ENCODE measurements around the gene BCL6. TPM values are rescaled to one million over a fixed set of nuclear protein-coding genes. Genes with fewer than 3 reads are reported as not detected.

The BCL6 gene
- total and polyA plus RNA-seq, 9 of the 15 experiments (the other 6 are each of a cell fraction or from before 2014, with no cell fraction given), result 0.08 to 3.5 (median 1.6) TPM

GRCh38 chr3:187745201-187746058, at the start of gene BCL6 (continued):
- TF ChIP-seq ZNF445 (CRISPR knock-in tag; IDR thresholded peaks at IDR 0.05; ENCODE audit: low read depth), result no peak
- TF ChIP-seq, protein P1, sequence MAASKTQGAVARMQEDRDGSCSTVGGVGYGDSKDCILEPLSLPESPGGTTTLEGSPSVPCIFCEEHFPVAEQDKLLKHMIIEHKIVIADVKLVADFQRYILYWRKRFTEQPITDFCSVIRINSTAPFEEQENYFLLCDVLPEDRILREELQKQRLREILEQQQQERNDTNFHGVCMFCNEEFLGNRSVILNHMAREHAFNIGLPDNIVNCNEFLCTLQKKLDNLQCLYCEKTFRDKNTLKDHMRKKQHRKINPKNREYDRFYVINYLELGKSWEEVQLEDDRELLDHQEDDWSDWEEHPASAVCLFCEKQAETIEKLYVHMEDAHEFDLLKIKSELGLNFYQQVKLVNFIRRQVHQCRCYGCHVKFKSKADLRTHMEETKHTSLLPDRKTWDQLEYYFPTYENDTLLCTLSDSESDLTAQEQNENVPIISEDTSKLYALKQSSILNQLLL (CRISPR knock-in tag; IDR thresholded peaks at IDR 0.05; ENCODE audit: borderline replicate concordance), result no peak
- peak; percentile 60 for TF ChIP-seq HNRNPLL (IDR thresholded peaks at IDR 0.05; ENCODE audit: low read depth, low read length, poor library complexity, severe bottlenecking)
- TF ChIP-seq, protein P2, sequence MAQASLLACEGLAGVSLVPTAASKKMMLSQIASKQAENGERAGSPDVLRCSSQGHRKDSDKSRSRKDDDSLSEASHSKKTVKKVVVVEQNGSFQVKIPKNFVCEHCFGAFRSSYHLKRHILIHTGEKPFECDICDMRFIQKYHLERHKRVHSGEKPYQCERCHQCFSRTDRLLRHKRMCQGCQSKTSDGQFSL (CRISPR knock-in tag; IDR thresholded peaks at IDR 0.05), result no peak
- TF ChIP-seq, protein P2 (tag; IDR thresholded peaks at IDR 0.05), result no peak
- TF ChIP-seq MTA2 (IDR thresholded peaks at IDR 0.05; ENCODE audit: low read depth), result 0 out of 2 replicates have a peak, but pooled peaks have one; percentile 3
- peak; percentile 82 for TF ChIP-seq SUPT5H (IDR thresholded peaks at IDR 0.05)
- TF ChIP-seq STAT5B (CRISPR knock-in tag; IDR thresholded peaks at IDR 0.05), result peak; percentile 73; the same call in 1 of the 2 replicates
- TF ChIP-seq SP1 (CRISPR knock-in tag; IDR thresholded peaks at IDR 0.05), result peak; percentile 70
- TF ChIP-seq CC2D1A (IDR thresholded peaks at IDR 0.05), result 0 out of 2 replicates have a peak, but pooled peaks have one; percentile 32
- no peak for TF ChIP-seq NR0B1 (IDR thresholded peaks at IDR 0.05; ENCODE audit: partially characterized antibody)
- TF ChIP-seq ZBTB7A (IDR thresholded peaks at IDR 0.05; ENCODE audit: borderline replicate concordance, control insufficient read depth, low read depth, low read length), result peak; percentile 41; the same call in 1 of the 2 replicates
- peak; percentile 91 for TF ChIP-seq GTF2E2 (tag; IDR thresholded peaks at IDR 0.05)
- TF ChIP-seq CEBPB (tag; IDR thresholded peaks at IDR 0.05), result peak; percentile 99
- peak; percentile 71; the same call in 1 of the 2 replicates for TF ChIP-seq JUN (IDR thresholded peaks at IDR 0.05; ENCODE audit: borderline replicate concordance, low read depth, low read length)
- no peak for TF ChIP-seq JUN (CRISPR knock-in tag; IDR thresholded peaks at IDR 0.05; ENCODE audit: borderline replicate concordance)
- TF ChIP-seq, protein P3, sequence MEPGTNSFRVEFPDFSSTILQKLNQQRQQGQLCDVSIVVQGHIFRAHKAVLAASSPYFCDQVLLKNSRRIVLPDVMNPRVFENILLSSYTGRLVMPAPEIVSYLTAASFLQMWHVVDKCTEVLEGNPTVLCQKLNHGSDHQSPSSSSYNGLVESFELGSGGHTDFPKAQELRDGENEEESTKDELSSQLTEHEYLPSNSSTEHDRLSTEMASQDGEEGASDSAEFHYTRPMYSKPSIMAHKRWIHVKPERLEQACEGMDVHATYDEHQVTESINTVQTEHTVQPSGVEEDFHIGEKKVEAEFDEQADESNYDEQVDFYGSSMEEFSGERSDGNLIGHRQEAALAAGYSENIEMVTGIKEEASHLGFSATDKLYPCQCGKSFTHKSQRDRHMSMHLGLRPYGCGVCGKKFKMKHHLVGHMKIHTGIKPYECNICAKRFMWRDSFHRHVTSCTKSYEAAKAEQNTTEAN (CRISPR knock-in tag; IDR thresholded peaks at IDR 0.05), result no peak
- peak; percentile 96 for TF ChIP-seq TBP (optimal IDR thresholded peaks at IDR 0.05; ENCODE audit: low read depth, low read length)
- TF ChIP-seq RBFOX2 (IDR thresholded peaks at IDR 0.05; ENCODE audit: low read depth, low read length), result peak; percentile 96
- peak; percentile 28; the same call in 1 of the 2 replicates for TF ChIP-seq SIN3B (IDR thresholded peaks at IDR 0.05; ENCODE audit: low read depth)
- no peak for TF ChIP-seq BCL6 (CRISPR knock-in tag; IDR thresholded peaks at IDR 0.05)
- TF ChIP-seq SMAD1 (IDR thresholded peaks at IDR 0.05; ENCODE audit: low read depth, low read length, partially characterized antibody), result peak; percentile 81
- TF ChIP-seq CXXC5 (CRISPR knock-in tag; IDR thresholded peaks at IDR 0.05), result peak; percentile 93
- TF ChIP-seq PYGO2 (tag; IDR thresholded peaks at IDR 0.05), result peak; percentile 34; the same call in 1 of the 2 replicates
- peak; percentile 46; the same call in 1 of the 2 replicates for TF ChIP-seq TRIM28 (IDR thresholded peaks at IDR 0.05)
